ENCODE measurements around the gene PTPRM.
"Not testable (repeated sequence)": the region's sequence is repeated elsewhere in the genome, so short reads cannot be mapped to it uniquely, and the experiment has no call there.

PTPRM gene

DNA sequence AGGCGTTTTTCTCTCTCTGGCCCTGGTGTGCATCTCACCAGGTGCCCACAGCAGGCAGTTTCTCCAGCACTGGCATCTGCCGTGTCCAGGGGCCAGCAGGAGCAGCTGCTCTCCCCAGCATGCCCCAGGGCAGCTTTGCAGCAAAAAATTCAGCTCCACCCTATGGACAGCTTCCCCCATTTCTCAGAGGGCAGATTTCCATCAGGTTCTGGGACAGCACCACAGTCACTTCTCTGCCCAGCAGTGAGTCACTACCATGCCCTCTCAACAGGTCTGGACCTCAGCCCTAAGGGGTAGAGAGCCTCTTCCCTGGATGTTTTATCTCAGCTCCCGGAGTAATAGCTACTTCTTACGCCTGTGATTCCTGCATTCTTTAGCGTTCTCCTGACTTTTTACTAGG lies 871.9 kb downstream of the PTPRM start:
- Histone ChIP-seq H2AFZ (ENCODE audit: low read length) (no peak overlapping the region), H3K27ac (ENCODE audit: low read length) (no peak overlapping the region), H3K9ac (ENCODE audit: low read length) (no peak overlapping the region), H3K4me2 (ENCODE audit: low read depth, low read length) (no peak overlapping the region), H3K4me3 (ENCODE audit: low read length) (no peak overlapping the region), H3K4me1 (ENCODE audit: low read length) (no peaks in the 10 kb centered on the region), H3K79me2 (ENCODE audit: low read length) (no peaks in the 10 kb centered on the region), H3K36me3 (replicated peaks; ENCODE audit: insufficient read depth, low read length) (no peaks in the 10 kb centered on the region), H3K9me3 (replicated peaks; ENCODE audit: insufficient read depth, low read length) (no peaks in the 10 kb centered on the region), H3K27me3 (replicated peaks; ENCODE audit: insufficient read depth, low read length) (no peaks in the 10 kb centered on the region), H3F3A (ENCODE audit: insufficient read depth, low read length) (no peaks in the 10 kb centered on the region), H3K9me2 (replicated peaks; ENCODE audit: insufficient read depth, low read length) (no peaks in the 10 kb centered on the region), H4K20me1 (ENCODE audit: insufficient read depth, low read length) (no peaks in the 10 kb centered on the region)
- no peak for DNase-seq
- TF ChIP-seq, protein P1, sequence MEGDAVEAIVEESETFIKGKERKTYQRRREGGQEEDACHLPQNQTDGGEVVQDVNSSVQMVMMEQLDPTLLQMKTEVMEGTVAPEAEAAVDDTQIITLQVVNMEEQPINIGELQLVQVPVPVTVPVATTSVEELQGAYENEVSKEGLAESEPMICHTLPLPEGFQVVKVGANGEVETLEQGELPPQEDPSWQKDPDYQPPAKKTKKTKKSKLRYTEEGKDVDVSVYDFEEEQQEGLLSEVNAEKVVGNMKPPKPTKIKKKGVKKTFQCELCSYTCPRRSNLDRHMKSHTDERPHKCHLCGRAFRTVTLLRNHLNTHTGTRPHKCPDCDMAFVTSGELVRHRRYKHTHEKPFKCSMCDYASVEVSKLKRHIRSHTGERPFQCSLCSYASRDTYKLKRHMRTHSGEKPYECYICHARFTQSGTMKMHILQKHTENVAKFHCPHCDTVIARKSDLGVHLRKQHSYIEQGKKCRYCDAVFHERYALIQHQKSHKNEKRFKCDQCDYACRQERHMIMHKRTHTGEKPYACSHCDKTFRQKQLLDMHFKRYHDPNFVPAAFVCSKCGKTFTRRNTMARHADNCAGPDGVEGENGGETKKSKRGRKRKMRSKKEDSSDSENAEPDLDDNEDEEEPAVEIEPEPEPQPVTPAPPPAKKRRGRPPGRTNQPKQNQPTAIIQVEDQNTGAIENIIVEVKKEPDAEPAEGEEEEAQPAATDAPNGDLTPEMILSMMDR (IDR thresholded peaks at IDR 0.05; ENCODE audit: low read length), result no peak
- TF ChIP-seq EZH2 (optimal IDR thresholded peaks at IDR 0.05; ENCODE audit: low read depth, low read length) (no peak), EZH2phosphoT487 (IDR thresholded peaks at IDR 0.05; ENCODE audit: low read length) (no peak)

DNA sequence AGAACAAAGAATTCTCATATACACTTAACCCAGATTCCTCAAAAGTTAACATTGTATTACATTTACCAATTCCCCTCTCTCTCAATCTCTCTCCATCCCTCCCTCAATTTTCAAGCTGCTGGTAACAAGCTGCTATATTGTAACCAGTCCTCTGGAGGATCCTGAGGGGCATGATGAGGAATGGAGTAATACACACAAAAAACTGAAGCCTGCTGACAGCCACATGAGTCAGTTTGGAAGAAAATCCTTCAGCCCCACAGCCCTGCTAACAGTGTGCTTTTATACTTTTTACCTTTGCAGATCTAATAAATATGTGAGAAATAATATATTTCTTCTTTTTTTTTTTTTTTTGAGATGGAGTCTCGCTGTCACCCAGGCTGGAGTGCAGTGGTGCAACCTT lies 876.4 kb downstream of the PTPRM start:
- Histone ChIP-seq H3K27me3 (replicated peaks; ENCODE audit: insufficient read depth, low read length) (no peaks in the 10 kb centered on the region), H3K27ac (ENCODE audit: low read length) (no peak overlapping the region), H3K9me2 (replicated peaks; ENCODE audit: insufficient read depth, low read length) (no peaks in the 10 kb centered on the region), H2AFZ (ENCODE audit: low read length) (no peak overlapping the region), H3K4me3 (ENCODE audit: low read length) (no peak overlapping the region), H3K9me3 (replicated peaks; ENCODE audit: insufficient read depth, low read length) (no peaks in the 10 kb centered on the region), H3K9ac (ENCODE audit: low read length) (no peak overlapping the region), H3F3A (ENCODE audit: insufficient read depth, low read length) (no peaks in the 10 kb centered on the region), H3K36me3 (replicated peaks; ENCODE audit: insufficient read depth, low read length) (no peaks in the 10 kb centered on the region), H3K4me1 (ENCODE audit: low read length) (no peaks in the 10 kb centered on the region), H4K20me1 (ENCODE audit: insufficient read depth, low read length) (no peaks in the 10 kb centered on the region), H3K79me2 (ENCODE audit: low read length) (no peaks in the 10 kb centered on the region), H3K4me2 (ENCODE audit: low read depth, low read length) (no peak overlapping the region)
- TF ChIP-seq EZH2phosphoT487 (IDR thresholded peaks at IDR 0.05; ENCODE audit: low read length) (no peak), EZH2 (optimal IDR thresholded peaks at IDR 0.05; ENCODE audit: low read depth, low read length) (no peak)
- TF ChIP-seq, protein P1 (IDR thresholded peaks at IDR 0.05; ENCODE audit: low read length), result no peak
- no peak for DNase-seq

DNA sequence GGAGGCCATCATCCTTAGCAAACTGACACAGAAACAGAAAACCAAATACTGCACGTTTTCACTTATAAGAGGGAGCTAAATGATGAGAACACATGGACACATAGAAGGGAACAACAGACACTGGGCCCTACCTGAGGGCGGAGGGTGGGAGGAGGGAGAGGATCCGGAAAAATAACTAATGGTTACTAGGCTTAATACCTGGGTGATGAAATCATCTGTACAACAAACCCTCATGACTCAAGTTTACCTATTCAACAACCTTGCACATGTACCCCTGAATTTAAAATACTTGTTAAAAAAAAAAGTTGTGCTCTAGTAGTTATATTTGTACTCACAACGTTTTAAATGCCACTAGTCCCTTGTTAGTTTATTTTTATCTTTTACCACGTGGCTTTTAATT lies 879.8 kb downstream of the PTPRM start:
- H3K79me2 ChIP-seq (ENCODE audit: low read length); H3K9ac ChIP-seq (ENCODE audit: low read length); H3K36me3 ChIP-seq (replicated peaks; ENCODE audit: insufficient read depth, low read length); DNase-seq; H4K20me1 ChIP-seq (ENCODE audit: insufficient read depth, low read length); H3K27me3 ChIP-seq (replicated peaks; ENCODE audit: insufficient read depth, low read length); H3K4me2 ChIP-seq (ENCODE audit: low read depth, low read length); H3K9me3 ChIP-seq (replicated peaks; ENCODE audit: insufficient read depth, low read length); H2AFZ ChIP-seq (ENCODE audit: low read length); H3K4me1 ChIP-seq (ENCODE audit: low read length); H3K27ac ChIP-seq (ENCODE audit: low read length); H3K9me2 ChIP-seq (replicated peaks; ENCODE audit: insufficient read depth, low read length); H3K4me3 ChIP-seq (ENCODE audit: low read length); H3F3A ChIP-seq (ENCODE audit: insufficient read depth, low read length): not testable (repeated sequence)

DNA sequence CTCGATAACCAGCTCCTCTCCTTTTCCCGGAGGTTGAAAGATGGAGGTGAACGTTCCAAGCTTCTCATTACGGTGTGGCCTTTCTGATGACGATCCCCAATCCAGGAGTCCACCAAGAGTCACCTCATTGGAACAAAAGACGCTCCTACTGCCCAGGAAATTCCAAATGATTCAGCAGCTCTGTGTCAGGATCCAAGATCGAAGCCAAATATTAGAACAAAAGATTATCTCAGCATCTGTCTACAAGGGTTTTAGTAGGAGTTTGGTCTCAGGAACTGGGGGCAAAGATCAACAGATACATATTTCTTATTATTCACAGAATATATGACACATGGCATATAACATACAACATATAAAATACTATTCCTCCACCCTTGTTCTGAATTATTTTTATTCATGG lies 881.0 kb downstream of the PTPRM start:
- H3K4me2 ChIP-seq (ENCODE audit: low read depth, low read length), result no peak overlapping the region
- no peak for TF ChIP-seq EZH2 (optimal IDR thresholded peaks at IDR 0.05; ENCODE audit: low read depth, low read length)
- TF ChIP-seq, protein P1 (IDR thresholded peaks at IDR 0.05; ENCODE audit: low read length), result no peak
- TF ChIP-seq EZH2phosphoT487 (IDR thresholded peaks at IDR 0.05; ENCODE audit: low read length), result no peak
- H3K4me3 ChIP-seq (ENCODE audit: low read length), result no peak overlapping the region
- H3K9me2 ChIP-seq (replicated peaks; ENCODE audit: insufficient read depth, low read length), result no peaks in the 10 kb centered on the region
- no peak overlapping the region for H3K9ac ChIP-seq (ENCODE audit: low read length)
- no peak for DNase-seq
- no peaks in the 10 kb centered on the region for H3K79me2 ChIP-seq (ENCODE audit: low read length)
- H2AFZ ChIP-seq (ENCODE audit: low read length), result no peak overlapping the region
- H3K9me3 ChIP-seq (replicated peaks; ENCODE audit: insufficient read depth, low read length), result no peaks in the 10 kb centered on the region
- H3K27ac ChIP-seq (ENCODE audit: low read length), result no peak overlapping the region
- no peaks in the 10 kb centered on the region for H3K27me3 ChIP-seq (replicated peaks; ENCODE audit: insufficient read depth, low read length)
- no peaks in the 10 kb centered on the region for H3K36me3 ChIP-seq (replicated peaks; ENCODE audit: insufficient read depth, low read length)
- H3K4me1 ChIP-seq (ENCODE audit: low read length), result no peaks in the 10 kb centered on the region
- no peaks in the 10 kb centered on the region for H3F3A ChIP-seq (ENCODE audit: insufficient read depth, low read length)
- no peaks in the 10 kb centered on the region for H4K20me1 ChIP-seq (ENCODE audit: insufficient read depth, low read length)
